ENCODE data around the gene KCNMB3.

The KCNMB3 gene

DNA sequence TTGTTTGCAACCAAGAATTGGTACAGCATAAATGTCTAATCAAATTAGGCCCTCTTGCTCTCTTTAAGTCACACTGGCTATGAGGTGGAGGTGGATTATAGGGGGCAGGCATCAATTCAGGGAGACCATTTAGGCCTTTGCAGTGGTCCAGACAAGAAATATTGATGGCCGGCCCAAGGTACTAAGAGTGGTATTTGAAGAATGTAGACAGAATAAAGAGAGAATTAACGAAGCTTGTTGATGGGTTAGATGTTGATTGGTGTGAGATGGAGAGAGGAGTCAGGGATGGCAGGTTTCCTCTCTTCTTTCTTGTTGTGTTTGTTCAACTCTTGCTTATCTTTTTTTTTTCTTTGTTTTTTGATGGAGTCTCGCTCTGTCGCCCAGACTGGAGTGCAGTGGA, 54.2 kb downstream of the KCNMB3 start:
- DNase-seq (ENCODE audit: low read depth in 2 of 3, low spot score in 1 of 3): no peak

DNA sequence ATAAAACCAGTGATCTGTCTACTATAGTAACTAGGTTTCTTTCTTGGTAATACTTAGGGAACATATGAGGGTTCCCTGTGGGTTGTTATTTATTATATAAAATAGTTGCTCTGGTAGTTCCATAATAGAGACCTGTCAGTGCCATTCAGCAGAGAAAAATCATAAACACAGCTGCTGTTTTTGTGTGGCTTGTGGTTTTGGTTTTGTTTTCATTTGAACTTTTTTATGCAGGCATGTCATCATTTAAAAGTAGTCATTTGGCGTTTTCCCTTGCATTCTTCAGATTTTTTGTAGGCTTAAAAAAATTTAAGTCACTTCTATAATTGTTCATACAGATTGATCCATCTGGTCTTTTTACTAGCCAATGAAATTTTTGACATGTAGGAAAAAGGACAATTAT, 54.8 kb downstream of the KCNMB3 start:
- DNase-seq (ENCODE audit: low read depth in 2 of 3, low spot score in 1 of 3): no peak

DNA sequence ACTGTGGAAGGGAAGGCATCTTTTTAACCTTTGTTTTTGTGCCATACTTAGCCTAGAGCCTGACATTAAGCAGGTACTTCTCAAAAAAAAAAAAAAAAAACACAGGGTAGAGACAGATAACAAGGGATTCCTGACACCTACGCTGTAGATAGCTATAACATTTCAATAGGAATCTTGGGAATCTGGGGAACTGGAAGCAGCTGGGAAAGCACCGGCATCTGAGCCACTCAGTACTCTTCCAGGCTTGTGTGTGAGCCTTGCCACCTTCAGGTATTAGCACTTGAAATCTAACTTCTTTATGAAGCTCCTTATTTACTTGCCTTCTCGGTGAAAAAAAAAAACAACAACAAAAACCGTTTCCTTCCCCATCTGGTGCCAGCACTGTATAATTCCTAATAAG, 56.0 kb downstream of the KCNMB3 start:
- DNase-seq (ENCODE audit: low read depth in 2 of 3, low spot score in 1 of 3): no peak

Measured in stimulated activated CD4-positive, alpha-beta T cell treated with anti-CD3 and anti-CD28 coated beads, Interleukin-12 subunit alpha, Interleukin-12 subunit beta, amount 100 ng/mL, for 48 hours (primary cell).